GM18526 (cell line): ENCODE data around the gene STAM2.

ENCODE experiments used
- POLR2A ChIP-seq: IDR thresholded peaks from 3 replicates; pipeline ENCODE4 v1.6.1; 2011; ENCODE audit not compliant: insufficient read length; ENCODE audit errors: extremely low read depth

Gene STAM2

GRCh38 chr2:152106464-152106863 lies 69.1 kb downstream of the STAM2 start:
- TF ChIP-seq POLR2A = no peak

- TF ChIP-seq POLR2A = no peak
These were observed 72.3 kb downstream of the STAM2 start for GRCh38 chr2:152103271-152103670.

- TF ChIP-seq POLR2A = no peak
These were observed 74.6 kb downstream of the STAM2 start for GRCh38 chr2:152100961-152101360.

DNA sequence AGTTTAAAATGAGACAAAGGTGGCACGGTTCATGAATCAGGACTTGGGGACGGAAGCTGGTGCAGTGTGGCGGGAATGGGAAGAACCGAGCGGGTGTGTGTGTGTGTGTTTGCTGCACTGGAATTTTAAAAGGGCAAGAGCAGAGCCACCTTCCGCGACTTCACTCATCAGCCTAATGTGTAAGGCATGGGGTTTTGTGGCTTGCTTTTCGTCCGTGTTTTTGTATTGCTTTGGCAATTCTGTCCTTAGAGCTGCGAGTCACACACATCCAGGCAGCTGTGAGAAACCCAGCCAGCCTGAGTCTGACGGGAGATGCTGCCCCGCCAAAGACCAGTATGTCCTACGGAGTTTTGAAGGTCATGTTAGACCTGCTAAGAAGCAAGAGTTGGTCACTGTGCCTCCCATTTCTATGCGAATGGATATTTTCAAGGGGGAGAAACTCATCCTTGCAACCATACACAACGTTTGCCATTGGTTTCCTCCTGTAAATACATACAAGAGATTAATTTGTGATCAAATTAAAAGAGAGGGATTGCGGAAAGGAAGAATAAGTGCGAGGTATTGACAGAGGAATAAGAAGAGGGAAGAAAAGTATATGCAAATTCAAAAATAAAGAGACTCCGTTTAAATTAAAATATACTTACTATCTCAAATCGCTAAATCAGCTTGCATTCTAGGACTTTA lies 76.1 kb downstream of the STAM2 start:
- TF ChIP-seq POLR2A = no peak

DNA sequence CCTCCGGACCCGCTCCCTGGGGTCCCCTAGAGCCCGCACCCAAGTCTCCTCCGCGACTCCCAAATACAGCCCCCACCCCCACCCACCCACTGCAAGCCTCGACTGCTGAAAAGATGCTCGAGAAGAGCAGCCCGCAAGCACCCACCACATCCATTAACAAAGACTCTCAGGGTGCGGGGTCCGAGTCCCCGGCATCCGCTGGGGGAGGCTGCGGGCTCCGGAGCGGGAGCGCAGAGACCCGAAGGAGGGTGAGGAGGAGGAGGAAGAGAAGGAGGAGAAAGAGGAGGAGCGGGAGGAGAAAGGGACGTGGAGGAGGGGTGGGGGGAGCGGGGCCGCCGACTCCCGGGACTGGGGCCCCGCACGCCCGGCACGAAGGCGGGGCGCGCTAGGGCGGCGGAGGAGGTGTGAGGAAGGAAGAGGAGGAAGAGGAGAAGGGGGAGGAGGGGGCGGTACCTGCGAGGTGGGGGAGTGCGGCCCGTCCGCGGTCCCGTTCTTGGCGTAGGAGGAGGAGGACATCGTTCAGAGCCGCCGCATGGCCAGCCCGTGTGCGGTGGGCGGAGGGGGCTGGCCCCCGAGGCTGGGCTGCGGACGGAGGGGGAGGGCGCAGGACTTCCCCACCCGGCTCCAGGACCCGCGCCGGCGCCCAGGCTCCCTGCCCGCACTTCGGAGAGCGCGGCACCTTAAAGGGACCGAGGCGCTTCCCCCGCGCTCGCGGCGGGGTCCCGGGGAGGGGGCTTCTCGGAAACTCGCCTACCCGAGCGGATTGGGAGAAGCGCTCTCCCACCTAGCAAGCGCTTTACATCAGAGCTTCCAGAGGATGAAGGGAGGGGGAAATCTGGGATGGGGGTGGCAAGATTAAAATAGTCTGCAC lies 76.8 kb downstream of the STAM2 start, which contains the start of gene CACNB4:
CACNB4 (minus strand) TSS at position 549 of the 871 bp plus-strand sequence.
- no peak for TF ChIP-seq POLR2A

DNA sequence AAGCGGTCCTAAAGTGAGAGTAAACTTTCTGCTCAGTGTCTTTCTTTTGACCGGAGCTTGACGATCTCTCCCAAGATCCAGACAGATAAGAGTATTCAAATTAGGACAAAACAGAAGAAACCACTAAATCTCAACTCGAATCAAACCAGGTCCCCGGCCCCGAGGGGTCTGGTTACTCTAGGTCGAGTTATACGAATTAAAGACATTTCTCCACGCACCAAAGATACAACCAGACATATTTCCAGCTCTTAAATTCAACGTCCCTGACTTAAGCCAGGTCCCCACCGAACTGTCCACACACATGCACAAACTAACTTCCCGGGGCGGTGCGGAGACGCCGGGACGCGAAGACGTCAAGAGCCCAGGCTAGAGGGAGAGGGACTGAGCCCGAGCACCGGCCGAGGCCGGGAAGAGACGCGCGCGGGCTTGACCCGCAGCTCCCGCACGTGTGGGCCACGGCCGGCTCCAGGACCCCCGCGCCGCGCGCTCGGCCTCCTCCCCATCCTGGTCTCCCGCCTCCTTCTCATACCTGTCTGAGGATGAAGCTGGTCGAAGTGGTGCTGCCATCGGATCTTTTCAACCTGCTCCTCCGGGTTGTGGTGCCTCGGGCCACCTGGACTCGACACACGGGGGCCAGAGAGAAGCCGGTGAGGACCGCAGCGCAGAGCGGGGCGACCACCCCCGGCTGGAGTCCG lies 77.6 kb downstream of the STAM2 start:
- no peak for TF ChIP-seq POLR2A

DNA sequence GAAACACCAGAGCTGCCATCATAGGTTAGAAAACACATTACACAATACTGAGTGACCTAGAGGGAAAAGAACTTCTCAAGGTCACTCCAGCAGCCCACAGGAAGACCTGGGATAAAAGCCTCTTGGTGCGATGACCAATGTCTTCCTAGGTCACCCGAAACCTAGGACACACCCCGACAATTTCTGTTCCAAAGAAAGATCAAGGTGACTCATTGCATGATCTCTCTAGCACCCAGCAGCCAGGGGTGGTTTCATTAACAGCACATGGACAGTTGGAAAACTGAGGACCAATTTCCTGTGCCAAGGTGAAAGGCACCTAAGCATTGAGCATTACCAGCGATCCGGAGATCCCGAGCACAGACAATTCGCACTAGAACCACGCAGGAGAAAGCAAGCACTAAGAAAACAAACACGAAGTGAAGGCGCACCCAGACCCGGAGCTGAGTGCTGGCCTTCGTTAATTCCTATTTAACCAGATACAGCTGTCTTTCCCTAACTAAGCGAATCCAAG lies 78.2 kb downstream of the STAM2 start:
- no peak for TF ChIP-seq POLR2A

GRCh38 chr2:152095146-152095545 lies 80.4 kb downstream of the STAM2 start:
- no peak for TF ChIP-seq POLR2A

GRCh38 chr2:152094014-152094413 lies 81.5 kb downstream of the STAM2 start:
- no peak for TF ChIP-seq POLR2A

GRCh38 chr2:152093464-152093863 lies 82.1 kb downstream of the STAM2 start:
- TF ChIP-seq POLR2A = no peak

DNA sequence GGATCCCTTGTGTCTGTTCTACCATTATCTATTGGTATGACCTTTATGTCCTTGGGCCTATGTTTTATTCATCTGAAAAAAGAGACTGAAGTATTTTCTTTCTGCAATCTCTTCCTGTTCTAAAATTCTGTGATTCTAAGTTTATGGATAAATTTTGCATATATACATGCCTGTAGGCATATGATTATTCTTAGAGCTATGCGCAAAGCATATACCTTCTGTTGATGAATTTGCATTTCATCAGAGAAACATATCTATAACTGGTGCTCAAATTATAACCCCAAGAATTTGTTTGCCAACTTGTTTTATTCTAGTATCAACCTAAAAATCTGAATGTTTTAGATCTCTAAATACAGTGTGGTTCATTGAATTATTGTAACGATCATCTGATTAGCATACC lies 83.5 kb downstream of the STAM2 start:
- no peak for TF ChIP-seq POLR2A

GRCh38 chr2:152089238-152089637 lies 86.3 kb downstream of the STAM2 start:
- TF ChIP-seq POLR2A = no peak

DNA sequence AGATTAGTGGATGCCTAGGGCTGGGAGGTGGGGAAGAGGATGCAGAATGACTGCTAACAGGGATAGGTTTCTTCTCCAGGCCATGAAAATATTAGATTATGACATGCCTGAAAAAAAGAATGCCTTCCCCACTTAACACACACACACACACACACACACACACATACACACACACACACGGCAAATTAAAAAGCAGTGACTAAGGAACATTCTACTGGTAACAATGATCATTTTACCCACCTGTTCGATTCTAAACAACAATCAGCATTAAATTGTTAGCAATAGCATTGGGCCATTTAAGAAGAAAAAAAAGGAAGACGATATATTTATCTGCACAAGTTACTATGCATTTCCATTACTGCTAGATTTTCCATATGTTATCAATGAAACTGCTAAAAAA lies 87.6 kb downstream of the STAM2 start:
- TF ChIP-seq POLR2A = no peak

GRCh38 chr2:152086231-152086630 lies 89.3 kb downstream of the STAM2 start:
- no peak for TF ChIP-seq POLR2A

GRCh38 chr2:152084076-152084475 lies 91.5 kb downstream of the STAM2 start:
- no peak for TF ChIP-seq POLR2A
